CD14-positive monocyte (primary cell): ENCODE data around the gene ALOX15. TPM values are rescaled to one million over a fixed set of nuclear protein-coding genes. Genes with fewer than 3 reads are reported as not detected.
A peak's percentile ranks its signal among the peaks of the same experiment; 100 is the strongest.

ENCODE experiments used
- DNase-seq, 3 donors: peaks; one replicate each; pipeline ENCODE4 v3.0.0-alpha.2; 2011 to 2022
- H2AFZ ChIP-seq: 2 replicates; pipeline ENCODE4 v1.6.0; 2012; ENCODE audit warnings: mild to moderate bottlenecking, low read depth, low read length, inconsistent platforms; ENCODE audit not compliant: insufficient read depth, poor library complexity, severe bottlenecking
- H3K27ac ChIP-seq, 2 donors: 1 replicate in 1 of 2; 2 replicates in 1 of 2; pipeline ENCODE4 v1.5.1; 2012 to 2013; ENCODE audit warnings: low read length in 2 of 2, control low read depth in 1 of 2, inconsistent platforms in 1 of 2, low read depth in 1 of 2, mild to moderate bottlenecking in 1 of 2
- H3K27me3 ChIP-seq, 2 donors: one replicate each; pipeline versions ENCODE4 v1.6.0 to v1.6.1; 2011 to 2013; ENCODE audit warnings: low read length in 2 of 2; ENCODE audit not compliant: control insufficient read depth in 2 of 2, insufficient read depth in 2 of 2
- H3K36me3 ChIP-seq, 2 donors: replicated peaks in 1 of 2; 1 replicate in 1 of 2; 2 replicates in 1 of 2; pipeline versions ENCODE4 v1.5.1 to v1.6.1; 2012 to 2013; ENCODE audit warnings: low read length in 2 of 2, control low read depth in 1 of 2, inconsistent platforms in 1 of 2, mild to moderate bottlenecking in 1 of 2; ENCODE audit not compliant: insufficient read depth in 2 of 2, control insufficient read depth in 1 of 2
- H3K4me1 ChIP-seq, 2 donors: 1 replicate in 1 of 2; 2 replicates in 1 of 2; pipeline versions ENCODE4 v1.5.1 to v1.6.1; 2012 to 2013; ENCODE audit warnings: low read length in 2 of 2, control low read depth in 1 of 2, inconsistent platforms in 1 of 2, mild to moderate bottlenecking in 1 of 2, moderate library complexity in 1 of 2; ENCODE audit not compliant: insufficient read depth in 2 of 2, control insufficient read depth in 1 of 2
- H3K4me2 ChIP-seq: replicated peaks from 2 replicates; pipeline ENCODE3; 2012; ENCODE audit warnings: low read length, moderate library complexity, mild to moderate bottlenecking; ENCODE audit not compliant: poor library complexity, severe bottlenecking; ENCODE audit errors: extremely low read depth
- H3K4me3 ChIP-seq, 3 experiments: fragments of 200-600 bp in 1 of 3; sonication (generic) in 1 of 3; replicated peaks in 1 of 3; 1 replicate in 2 of 3; 2 replicates in 1 of 3; pipeline ENCODE4 v1.5.1; 2011 to 2013; ENCODE audit warnings: low read length in 3 of 3, mild to moderate bottlenecking in 3 of 3, control low read depth in 2 of 3, low read depth in 2 of 3, inconsistent platforms in 1 of 3, moderate library complexity in 1 of 3
- H3K79me2 ChIP-seq: 2 replicates; pipeline ENCODE4 v1.6.0; 2012; ENCODE audit warnings: mild to moderate bottlenecking, control low read depth, inconsistent platforms, low read length, moderate library complexity; ENCODE audit not compliant: insufficient read depth
- H3K9ac ChIP-seq: 2 replicates; pipeline ENCODE4 v1.6.0; 2017; ENCODE audit warnings: low read length, mild to moderate bottlenecking; ENCODE audit not compliant: insufficient read depth, poor library complexity, severe bottlenecking
- H3K9me3 ChIP-seq, 2 donors: replicated peaks in 1 of 2; 1 replicate in 1 of 2; 2 replicates in 1 of 2; pipeline versions ENCODE4 v1.5.1 to v1.6.1; 2012 to 2013; ENCODE audit warnings: low read length in 2 of 2, control low read depth in 1 of 2; ENCODE audit not compliant: control insufficient read depth in 1 of 2, insufficient read depth in 1 of 2
- H4K20me1 ChIP-seq: 2 replicates; pipeline ENCODE4 v1.6.0; 2012; ENCODE audit warnings: mild to moderate bottlenecking, low read length, control low read depth, moderate library complexity; ENCODE audit not compliant: insufficient read depth
- H3K27ac Mint-ChIP-seq, 7 donors: one replicate each; pipeline ENCODE4 v1.8.0; 2020; ENCODE audit warnings: mild to moderate bottlenecking in 7 of 7, mixed read lengths in 7 of 7, moderate library complexity in 6 of 7, inconsistent platforms in 2 of 7
- H3K27me3 Mint-ChIP-seq, 3 donors: one replicate each; pipeline ENCODE4 v1.8.0; 2021 to 2022; ENCODE audit warnings: low read depth in 3 of 3, mild to moderate bottlenecking in 3 of 3, mixed read lengths in 3 of 3, moderate library complexity in 3 of 3, inconsistent platforms in 1 of 3
- H3K36me3 Mint-ChIP-seq, 2 donors: one replicate each; pipeline ENCODE4 v1.8.0; 2020; ENCODE audit warnings: mixed read lengths in 2 of 2, inconsistent platforms in 1 of 2, mild to moderate bottlenecking in 1 of 2
- H3K4me1 Mint-ChIP-seq: one replicate; pipeline ENCODE4 v1.8.0; 2020; ENCODE audit warnings: mild to moderate bottlenecking, mixed read lengths
- H3K4me3 Mint-ChIP-seq, 2 donors: one replicate each; pipeline ENCODE4 v1.8.0; 2020; ENCODE audit warnings: mild to moderate bottlenecking in 2 of 2, mixed read lengths in 2 of 2, moderate library complexity in 1 of 2
- H3K9me3 Mint-ChIP-seq, 7 donors: one replicate each; pipeline ENCODE4 v1.8.0; 2020 to 2022; ENCODE audit warnings: mixed read lengths in 7 of 7, mild to moderate bottlenecking in 6 of 7, moderate library complexity in 6 of 7, inconsistent platforms in 2 of 7
- CTCF ChIP-seq: fragments of 200-600 bp; IDR thresholded peaks from one replicate; pipeline ENCODE4 v1.8.0; 2022; ENCODE audit warnings: antibody characterized with exemption, mild to moderate bottlenecking
- WGBS: methylation state at CpG from one replicate; pipeline ENCODE4 v1.1.5; 2013; ENCODE audit warnings: missing lambda C conversion rate; ENCODE audit not compliant: insufficient coverage; 5-methylcytosine and 5-hydroxymethylcytosine counted together
- intact Hi-C, 2 donors: fragments of 100-400 bp; cut with micrococcal nuclease; formaldehyde crosslinking; loops; one replicate each; pipeline versions ENCODE4 v1.15.0 to v1.15.1; 2023
- polyA plus RNA-seq, 3 donors: library from polyadenylated mRNA; depleted of rRNA in 1 of 3; unstranded in 2 of 3; stranded (reverse) in 1 of 3; fragments of 300-500 nt in 2 of 3; fragments of >200 nt in 1 of 3; fragmentation: Illumina TruSeq in 2 of 3; gene quantifications; 1 replicate in 2 of 3; 2 replicates in 1 of 3; pipeline ENCODE4 v1.2.3, GENCODE V29; 2012 to 2021

ALOX15 gene
- polyA plus RNA-seq, 3 donors, result 0.05 to 0.13 TPM; not detected in 1

- intact Hi-C loops, result no loop called here
- Histone ChIP-seq H3K79me2 (no peaks in the 10 kb centered on the region), H2AFZ (peak overlapping the region; percentile 60), H3K4me1 (peaks cover 42 to 48% of the 10 kb centered on the region in 2 donors), H3K9ac (no peak overlapping the region), H3K4me3 (peak overlapping the region in 1 of 3 experiments; percentile 15), H3K27me3 (peaks cover 25 to 44% of the 10 kb centered on the region in 2 donors), H3K4me2 (peak overlapping the region; percentile 3), H3K9me3 (peaks cover 9 to 10% of the 10 kb centered on the region in 2 donors), H3K27ac (no peak overlapping the region), H3K36me3 (no peaks in the 10 kb centered on the region), H4K20me1 (no peaks in the 10 kb centered on the region)
- H3K4me3 Mint-ChIP-seq, result peak overlapping the region in 1 of 2 donors; percentile 65
- DNase-seq, result peak; percentile 65 to 77 (median 67)
- H3K9me3 Mint-ChIP-seq, result peaks cover 0 to 29% (median 17%) of the 10 kb centered on the region in 7 donors
- H3K27me3 Mint-ChIP-seq, result peaks cover 42 to 52% (median 46%) of the 10 kb centered on the region in 3 donors
- peak overlapping the region in 4 of 7 donors; percentile 3 to 82 (median 34) for H3K27ac Mint-ChIP-seq
- no peak for TF ChIP-seq CTCF
- H3K36me3 Mint-ChIP-seq, result peaks cover 0 to 5% of the 10 kb centered on the region in 2 donors
- WGBS, result 16% methylated on average over 5 of the region's 5 CpGs
- peaks cover 61% of the 10 kb centered on the region for H3K4me1 Mint-ChIP-seq
These were observed 4.2 kb upstream of the ALOX15 start for GRCh38 chr17:4645642-4646041.

DNA sequence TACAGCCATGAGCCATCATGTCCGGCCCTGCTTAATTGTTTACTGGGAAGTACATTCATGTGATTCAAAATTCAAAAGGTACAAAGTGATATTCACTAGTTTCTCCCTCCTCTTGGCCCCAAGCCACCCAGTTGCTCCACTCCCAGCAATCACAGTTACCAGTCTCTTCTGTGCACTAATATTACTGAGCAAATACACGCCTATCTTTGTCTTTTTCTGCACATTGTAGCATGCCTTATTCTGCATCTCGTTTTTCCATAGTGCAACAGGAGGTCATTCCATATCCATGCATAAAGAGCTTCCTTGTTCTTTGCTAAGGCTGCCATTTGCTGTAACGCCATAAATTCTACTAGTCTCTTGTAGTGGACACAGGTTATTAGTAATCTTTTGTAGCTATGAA lies 2.2 kb upstream of the ALOX15 start:
- Histone ChIP-seq H3K79me2 (no peaks in the 10 kb centered on the region), H3K27me3 (peaks cover 30 to 56% of the 10 kb centered on the region in 2 donors), H3K4me2 (no peak overlapping the region), H3K36me3 (no peaks in the 10 kb centered on the region), H2AFZ (no peak overlapping the region), H4K20me1 (no peaks in the 10 kb centered on the region), H3K4me3 (no peak overlapping the region), H3K4me1 (peaks cover 37 to 38% of the 10 kb centered on the region in 2 donors), H3K27ac (no peak overlapping the region), H3K9me3 (peaks cover 10 to 17% of the 10 kb centered on the region in 2 donors), H3K9ac (no peak overlapping the region)
- H3K4me3 Mint-ChIP-seq, result peak overlapping the region in 1 of 2 donors; percentile 83
- no peak overlapping the region for H3K27ac Mint-ChIP-seq
- H3K9me3 Mint-ChIP-seq, result peaks cover 0 to 40% (median 18%) of the 10 kb centered on the region in 7 donors
- no peak for DNase-seq
- WGBS, result 100% methylated on average over 2 of the region's 4 CpGs
- intact Hi-C loops, result no loop called here
- peaks cover 55 to 68% (median 57%) of the 10 kb centered on the region in 3 donors for H3K27me3 Mint-ChIP-seq
- H3K36me3 Mint-ChIP-seq, result peaks cover 5 to 9% of the 10 kb centered on the region in 2 donors
- H3K4me1 Mint-ChIP-seq, result peaks cover 55% of the 10 kb centered on the region
- no peak for TF ChIP-seq CTCF
